Stimulated activated CD8-positive, alpha-beta memory T cell treated with anti-CD3 and anti-CD28 coated beads, Interleukin-12 subunit alpha, Interleukin-12 subunit beta, amount 100 ng/mL, for 4 hours (primary cell): Measurements from ENCODE around the gene CDC42BPA.

Experiments
- DNase-seq: peaks from one replicate; pipeline ENCODE4 v3.0.0-alpha.2; 2020; ENCODE audit warnings: low read depth

CDC42BPA gene

GRCh38 chr1:227212164-227212563, 106.1 kb downstream of the CDC42BPA start:
- no peak for DNase-seq

- DNase-seq, result no peak
Observed at GRCh38 chr1:227210604-227211003, 107.7 kb downstream of the CDC42BPA start.

GRCh38 chr1:227197064-227197463, 121.2 kb downstream of the CDC42BPA start:
- DNase-seq, result no peak

GRCh38 chr1:227192163-227192562, 126.1 kb downstream of the CDC42BPA start:
- DNase-seq, result no peak

- no peak for DNase-seq
Observed at GRCh38 chr1:227191607-227192006, 126.7 kb downstream of the CDC42BPA start.

- DNase-seq, result no peak
Observed at GRCh38 chr1:227190321-227190720, 128.0 kb downstream of the CDC42BPA start.

GRCh38 chr1:227185291-227185690, 133.0 kb downstream of the CDC42BPA start:
- DNase-seq, result no peak

GRCh38 chr1:227182012-227182411, 136.3 kb downstream of the CDC42BPA start:
- no peak for DNase-seq

GRCh38 chr1:227175611-227176010, 142.7 kb downstream of the CDC42BPA start:
- no peak for DNase-seq

GRCh38 chr1:227174164-227174563, 144.1 kb downstream of the CDC42BPA start:
- DNase-seq, result no peak

GRCh38 chr1:227170361-227171166, 147.7 kb downstream of the CDC42BPA start:
- DNase-seq, result no peak

GRCh38 chr1:227169343-227169742, 148.9 kb downstream of the CDC42BPA start:
- DNase-seq, result no peak

- no peak for DNase-seq
Observed at GRCh38 chr1:227167276-227168101, 150.8 kb downstream of the CDC42BPA start.

GRCh38 chr1:227166559-227166958, 151.7 kb downstream of the CDC42BPA start:
- no peak for DNase-seq

- no peak for DNase-seq
Observed at GRCh38 chr1:227161470-227161869, 156.8 kb downstream of the CDC42BPA start.

- no peak for DNase-seq
Observed at GRCh38 chr1:227156520-227156919, 161.8 kb downstream of the CDC42BPA start.

GRCh38 chr1:227155688-227156087, 162.6 kb downstream of the CDC42BPA start:
- DNase-seq, result no peak

GRCh38 chr1:227155004-227155403, 163.3 kb downstream of the CDC42BPA start:
- DNase-seq, result no peak

GRCh38 chr1:227152525-227152924, 165.8 kb downstream of the CDC42BPA start:
- DNase-seq, result no peak

GRCh38 chr1:227140376-227140775, 177.9 kb downstream of the CDC42BPA start:
- no peak for DNase-seq

GRCh38 chr1:227136210-227136820, 182.0 kb downstream of the CDC42BPA start:
- DNase-seq, result no peak

GRCh38 chr1:227134686-227135314, 183.5 kb downstream of the CDC42BPA start:
- no peak for DNase-seq
